CD14-positive monocyte (primary cell): ENCODE measurements around the gene LNPEP. TPM values are rescaled to one million over a fixed set of nuclear protein-coding genes. Genes with fewer than 3 reads are reported as not detected.

Experiments used
- DNase-seq, 3 donors: peaks; one replicate each; pipeline ENCODE4 v3.0.0-alpha.2; 2011 to 2022
- H2AFZ ChIP-seq: 2 replicates; pipeline ENCODE4 v1.6.0; 2012; ENCODE audit warnings: mild to moderate bottlenecking, low read depth, low read length, inconsistent platforms; ENCODE audit not compliant: insufficient read depth, poor library complexity, severe bottlenecking
- H3K27ac ChIP-seq, 2 donors: 1 replicate in 1 of 2; 2 replicates in 1 of 2; pipeline ENCODE4 v1.5.1; 2012 to 2013; ENCODE audit warnings: low read length in 2 of 2, control low read depth in 1 of 2, inconsistent platforms in 1 of 2, low read depth in 1 of 2, mild to moderate bottlenecking in 1 of 2
- H3K27me3 ChIP-seq, 2 donors: one replicate each; pipeline versions ENCODE4 v1.6.0 to v1.6.1; 2011 to 2013; ENCODE audit warnings: low read length in 2 of 2; ENCODE audit not compliant: control insufficient read depth in 2 of 2, insufficient read depth in 2 of 2
- H3K36me3 ChIP-seq, 2 donors: replicated peaks in 1 of 2; 1 replicate in 1 of 2; 2 replicates in 1 of 2; pipeline versions ENCODE4 v1.5.1 to v1.6.1; 2012 to 2013; ENCODE audit warnings: low read length in 2 of 2, control low read depth in 1 of 2, inconsistent platforms in 1 of 2, mild to moderate bottlenecking in 1 of 2; ENCODE audit not compliant: insufficient read depth in 2 of 2, control insufficient read depth in 1 of 2
- H3K4me1 ChIP-seq, 2 donors: 1 replicate in 1 of 2; 2 replicates in 1 of 2; pipeline versions ENCODE4 v1.5.1 to v1.6.1; 2012 to 2013; ENCODE audit warnings: low read length in 2 of 2, control low read depth in 1 of 2, inconsistent platforms in 1 of 2, mild to moderate bottlenecking in 1 of 2, moderate library complexity in 1 of 2; ENCODE audit not compliant: insufficient read depth in 2 of 2, control insufficient read depth in 1 of 2
- H3K4me2 ChIP-seq: replicated peaks from 2 replicates; pipeline ENCODE3; 2012; ENCODE audit warnings: low read length, moderate library complexity, mild to moderate bottlenecking; ENCODE audit not compliant: poor library complexity, severe bottlenecking; ENCODE audit errors: extremely low read depth
- H3K4me3 ChIP-seq, 3 experiments: fragments of 200-600 bp in 1 of 3; sonication (generic) in 1 of 3; replicated peaks in 1 of 3; 1 replicate in 2 of 3; 2 replicates in 1 of 3; pipeline ENCODE4 v1.5.1; 2011 to 2013; ENCODE audit warnings: low read length in 3 of 3, mild to moderate bottlenecking in 3 of 3, control low read depth in 2 of 3, low read depth in 2 of 3, inconsistent platforms in 1 of 3, moderate library complexity in 1 of 3
- H3K79me2 ChIP-seq: 2 replicates; pipeline ENCODE4 v1.6.0; 2012; ENCODE audit warnings: mild to moderate bottlenecking, control low read depth, inconsistent platforms, low read length, moderate library complexity; ENCODE audit not compliant: insufficient read depth
- H3K9ac ChIP-seq: 2 replicates; pipeline ENCODE4 v1.6.0; 2017; ENCODE audit warnings: low read length, mild to moderate bottlenecking; ENCODE audit not compliant: insufficient read depth, poor library complexity, severe bottlenecking
- H3K9me3 ChIP-seq, 2 donors: replicated peaks in 1 of 2; 1 replicate in 1 of 2; 2 replicates in 1 of 2; pipeline versions ENCODE4 v1.5.1 to v1.6.1; 2012 to 2013; ENCODE audit warnings: low read length in 2 of 2, control low read depth in 1 of 2; ENCODE audit not compliant: control insufficient read depth in 1 of 2, insufficient read depth in 1 of 2
- H4K20me1 ChIP-seq: 2 replicates; pipeline ENCODE4 v1.6.0; 2012; ENCODE audit warnings: mild to moderate bottlenecking, low read length, control low read depth, moderate library complexity; ENCODE audit not compliant: insufficient read depth
- H3K27ac Mint-ChIP-seq, 7 donors: one replicate each; pipeline ENCODE4 v1.8.0; 2020; ENCODE audit warnings: mild to moderate bottlenecking in 7 of 7, mixed read lengths in 7 of 7, moderate library complexity in 6 of 7, inconsistent platforms in 2 of 7
- H3K27me3 Mint-ChIP-seq, 3 donors: one replicate each; pipeline ENCODE4 v1.8.0; 2021 to 2022; ENCODE audit warnings: low read depth in 3 of 3, mild to moderate bottlenecking in 3 of 3, mixed read lengths in 3 of 3, moderate library complexity in 3 of 3, inconsistent platforms in 1 of 3
- H3K36me3 Mint-ChIP-seq, 2 donors: one replicate each; pipeline ENCODE4 v1.8.0; 2020; ENCODE audit warnings: mixed read lengths in 2 of 2, inconsistent platforms in 1 of 2, mild to moderate bottlenecking in 1 of 2
- H3K4me1 Mint-ChIP-seq: one replicate; pipeline ENCODE4 v1.8.0; 2020; ENCODE audit warnings: mild to moderate bottlenecking, mixed read lengths
- H3K4me3 Mint-ChIP-seq, 2 donors: one replicate each; pipeline ENCODE4 v1.8.0; 2020; ENCODE audit warnings: mild to moderate bottlenecking in 2 of 2, mixed read lengths in 2 of 2, moderate library complexity in 1 of 2
- H3K9me3 Mint-ChIP-seq, 7 donors: one replicate each; pipeline ENCODE4 v1.8.0; 2020 to 2022; ENCODE audit warnings: mixed read lengths in 7 of 7, mild to moderate bottlenecking in 6 of 7, moderate library complexity in 6 of 7, inconsistent platforms in 2 of 7
- WGBS: methylation state at CpG from one replicate; pipeline ENCODE4 v1.1.5; 2013; ENCODE audit warnings: missing lambda C conversion rate; ENCODE audit not compliant: insufficient coverage; 5-methylcytosine and 5-hydroxymethylcytosine counted together
- intact Hi-C, 2 donors: fragments of 100-400 bp; cut with micrococcal nuclease; formaldehyde crosslinking; loops; one replicate each; pipeline versions ENCODE4 v1.15.0 to v1.15.1; 2023
- polyA plus RNA-seq, 3 donors: library from polyadenylated mRNA; depleted of rRNA in 1 of 3; unstranded in 2 of 3; stranded (reverse) in 1 of 3; fragments of 300-500 nt in 2 of 3; fragments of >200 nt in 1 of 3; fragmentation: Illumina TruSeq in 2 of 3; gene quantifications; 1 replicate in 2 of 3; 2 replicates in 1 of 3; pipeline ENCODE4 v1.2.3, GENCODE V29; 2012 to 2021
- TF ChIP-seq, protein P1 (sequence below): fragments of 200-600 bp; IDR thresholded peaks from one replicate; pipeline ENCODE4 v1.8.0; 2022; ENCODE audit warnings: antibody characterized with exemption, mild to moderate bottlenecking

Gene LNPEP
- polyA plus RNA-seq, 3 donors: 9.2 to 22.5 (median 14.5) TPM

GRCh38 chr5:96911139-96911538 lies 24.7 kb upstream of the LNPEP start:
- no peak overlapping the region for H3K27ac ChIP-seq
- no peak overlapping the region for H3K4me2 ChIP-seq
- no peaks in the 10 kb centered on the region for H3K79me2 ChIP-seq
- no peak overlapping the region for H2AFZ ChIP-seq
- intact Hi-C loops: no loop called here
- H3K9ac ChIP-seq: no peak overlapping the region
- peaks cover 35 to 67% of the 10 kb centered on the region in 2 donors for H3K36me3 ChIP-seq
- H3K36me3 Mint-ChIP-seq: peaks cover 49 to 51% of the 10 kb centered on the region in 2 donors
- DNase-seq: no peak
- H3K27me3 Mint-ChIP-seq: peaks cover 0 to under 1% (median 0%) of the 10 kb centered on the region in 3 donors
- no CpG with 5 or more reads among the region's 2 CpGs for WGBS
- peaks cover 0 to under 1% (median 0%) of the 10 kb centered on the region in 7 donors for H3K9me3 Mint-ChIP-seq
- TF ChIP-seq, protein P1, sequence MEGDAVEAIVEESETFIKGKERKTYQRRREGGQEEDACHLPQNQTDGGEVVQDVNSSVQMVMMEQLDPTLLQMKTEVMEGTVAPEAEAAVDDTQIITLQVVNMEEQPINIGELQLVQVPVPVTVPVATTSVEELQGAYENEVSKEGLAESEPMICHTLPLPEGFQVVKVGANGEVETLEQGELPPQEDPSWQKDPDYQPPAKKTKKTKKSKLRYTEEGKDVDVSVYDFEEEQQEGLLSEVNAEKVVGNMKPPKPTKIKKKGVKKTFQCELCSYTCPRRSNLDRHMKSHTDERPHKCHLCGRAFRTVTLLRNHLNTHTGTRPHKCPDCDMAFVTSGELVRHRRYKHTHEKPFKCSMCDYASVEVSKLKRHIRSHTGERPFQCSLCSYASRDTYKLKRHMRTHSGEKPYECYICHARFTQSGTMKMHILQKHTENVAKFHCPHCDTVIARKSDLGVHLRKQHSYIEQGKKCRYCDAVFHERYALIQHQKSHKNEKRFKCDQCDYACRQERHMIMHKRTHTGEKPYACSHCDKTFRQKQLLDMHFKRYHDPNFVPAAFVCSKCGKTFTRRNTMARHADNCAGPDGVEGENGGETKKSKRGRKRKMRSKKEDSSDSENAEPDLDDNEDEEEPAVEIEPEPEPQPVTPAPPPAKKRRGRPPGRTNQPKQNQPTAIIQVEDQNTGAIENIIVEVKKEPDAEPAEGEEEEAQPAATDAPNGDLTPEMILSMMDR: no peak
- no peak overlapping the region for H3K27ac Mint-ChIP-seq
- H3K4me1 Mint-ChIP-seq: peaks cover 3% of the 10 kb centered on the region
- H4K20me1 ChIP-seq: no peaks in the 10 kb centered on the region
- H3K9me3 ChIP-seq: no peaks in the 10 kb centered on the region
- peaks cover 0 to 2% of the 10 kb centered on the region in 2 donors for H3K4me1 ChIP-seq
- no peak overlapping the region for H3K4me3 Mint-ChIP-seq
- H3K27me3 ChIP-seq: no peaks in the 10 kb centered on the region
- no peak overlapping the region for H3K4me3 ChIP-seq

GRCh38 chr5:96913233-96913632 lies 22.6 kb upstream of the LNPEP start:
- Histone ChIP-seq H3K27ac (no peak overlapping the region), H3K9ac (no peak overlapping the region), H3K27me3 (no peaks in the 10 kb centered on the region), H3K79me2 (no peaks in the 10 kb centered on the region), H4K20me1 (no peaks in the 10 kb centered on the region), H2AFZ (no peak overlapping the region), H3K9me3 (no peaks in the 10 kb centered on the region), H3K4me1 (no peaks in the 10 kb centered on the region), H3K4me2 (no peak overlapping the region), H3K4me3 (no peak overlapping the region), H3K36me3 (peaks cover 48 to 72% of the 10 kb centered on the region in 2 donors)
- intact Hi-C loops: no loop called here
- 94% methylated on average over 2 of the region's 2 CpGs for WGBS
- H3K4me3 Mint-ChIP-seq: no peak overlapping the region
- no peaks in the 10 kb centered on the region for H3K9me3 Mint-ChIP-seq
- peaks cover 59 to 61% of the 10 kb centered on the region in 2 donors for H3K36me3 Mint-ChIP-seq
- DNase-seq: no peak
- H3K27ac Mint-ChIP-seq: peak overlapping the region in 1 of 7 donors; percentile 16
- TF ChIP-seq, protein P1: no peak
- no peaks in the 10 kb centered on the region for H3K4me1 Mint-ChIP-seq
- peaks cover 0 to 2% (median 0%) of the 10 kb centered on the region in 3 donors for H3K27me3 Mint-ChIP-seq
